HG03196 (cell line): ENCODE results near the gene FDX2.

Experiments used
- ATAC-seq: cut with Tn5 transposase; IDR thresholded peaks from one replicate; pipeline ENCODE4 v1.9.1; 2021; ENCODE audit not compliant: unreplicated experiment

The FDX2 gene

DNA sequence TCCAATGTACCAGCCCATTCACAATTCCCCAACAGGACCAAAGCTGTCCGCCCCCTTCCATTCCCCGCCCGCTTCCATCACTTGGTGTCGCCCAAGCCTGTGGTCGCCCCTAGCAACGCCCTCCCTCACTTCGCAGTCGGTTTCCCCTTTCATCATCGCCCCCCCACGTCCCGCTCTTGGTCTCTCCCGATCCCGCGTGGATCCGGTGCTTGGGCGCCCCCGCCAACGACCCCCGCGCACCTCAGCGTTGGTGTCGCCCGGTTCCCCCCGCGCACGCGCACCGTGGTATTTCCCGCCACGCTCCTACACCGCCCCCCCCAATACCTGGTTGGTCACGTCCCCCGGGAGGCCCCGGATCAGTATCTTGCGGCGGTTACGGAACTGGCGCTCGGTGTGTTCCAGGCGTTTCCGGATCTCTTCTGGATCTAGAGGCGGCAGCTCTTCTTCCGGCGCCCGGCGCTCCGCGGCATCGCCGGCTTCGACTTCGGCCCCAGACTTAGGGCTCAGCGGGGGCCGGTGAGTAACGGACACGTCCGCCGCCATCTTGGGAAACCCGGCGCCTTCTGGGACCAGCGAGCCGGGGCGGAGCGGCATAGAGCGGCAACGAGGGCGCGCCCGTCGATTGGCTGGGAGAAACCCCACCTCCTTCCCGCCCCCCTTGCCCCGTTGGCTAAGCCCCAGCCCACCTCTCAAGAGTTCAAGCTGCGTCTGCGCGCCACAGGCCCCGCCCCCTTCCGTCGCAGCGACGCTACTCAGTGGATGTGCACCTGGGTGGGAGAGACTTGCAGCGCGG, 17.3 kb upstream of the FDX2 start, which contains the start of gene RAVER1:
TSS of gene RAVER1 (minus strand) at position 565 of the 793 bp plus-strand sequence. CDS start at position 543, 22 bp downstream.
- ATAC-seq = peak; percentile 83

DNA sequence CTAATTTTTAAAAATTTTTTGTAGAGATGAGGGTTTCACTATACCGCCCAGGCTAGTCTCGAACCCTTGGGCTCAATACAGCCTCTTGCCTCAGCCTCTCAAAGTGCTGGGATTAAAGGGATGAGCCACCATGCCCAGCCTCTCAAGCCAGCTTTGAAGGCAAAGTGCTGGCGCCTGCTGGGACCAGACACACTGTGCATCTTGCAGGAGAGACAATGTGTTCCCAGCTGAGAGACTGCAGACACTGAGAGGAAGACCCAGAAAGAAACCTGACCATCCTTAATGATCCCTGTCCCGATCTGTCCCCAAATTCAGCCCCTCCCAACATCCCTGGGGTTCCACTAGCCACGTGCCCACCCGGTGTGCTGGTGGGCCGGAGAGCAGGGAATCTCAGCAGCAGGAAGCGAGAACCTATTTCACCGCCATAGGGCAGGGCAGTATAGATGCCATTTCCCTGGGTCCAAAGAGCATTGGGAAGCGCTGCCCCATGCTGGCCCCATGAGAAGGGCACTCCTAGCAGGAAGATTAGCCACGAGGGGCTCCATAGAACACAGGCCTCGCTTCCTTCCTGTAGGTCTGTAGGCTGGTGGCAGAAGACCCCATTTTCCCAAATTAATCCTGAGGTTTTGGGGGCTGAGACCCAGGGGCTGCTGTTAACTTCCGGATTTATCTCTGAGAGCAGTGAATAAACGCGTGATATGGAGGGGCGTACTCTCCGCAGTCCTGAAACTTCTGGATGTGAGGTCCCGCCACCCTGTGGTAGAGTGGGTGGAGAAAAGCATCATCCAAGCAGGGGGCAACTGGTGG, 16.5 kb upstream of the FDX2 start:
- ATAC-seq = no peak

GRCh38 chr19:10329555-10329954, 13.7 kb upstream of the FDX2 start:
- ATAC-seq = no peak

GRCh38 chr19:10328558-10329429, 13.0 kb upstream of the FDX2 start:
- ATAC-seq = no peak

- no peak for ATAC-seq
Observed at GRCh38 chr19:10327793-10328192, 12.0 kb upstream of the FDX2 start.

GRCh38 chr19:10325732-10326131, 9.9 kb upstream of the FDX2 start:
- no peak for ATAC-seq

DNA sequence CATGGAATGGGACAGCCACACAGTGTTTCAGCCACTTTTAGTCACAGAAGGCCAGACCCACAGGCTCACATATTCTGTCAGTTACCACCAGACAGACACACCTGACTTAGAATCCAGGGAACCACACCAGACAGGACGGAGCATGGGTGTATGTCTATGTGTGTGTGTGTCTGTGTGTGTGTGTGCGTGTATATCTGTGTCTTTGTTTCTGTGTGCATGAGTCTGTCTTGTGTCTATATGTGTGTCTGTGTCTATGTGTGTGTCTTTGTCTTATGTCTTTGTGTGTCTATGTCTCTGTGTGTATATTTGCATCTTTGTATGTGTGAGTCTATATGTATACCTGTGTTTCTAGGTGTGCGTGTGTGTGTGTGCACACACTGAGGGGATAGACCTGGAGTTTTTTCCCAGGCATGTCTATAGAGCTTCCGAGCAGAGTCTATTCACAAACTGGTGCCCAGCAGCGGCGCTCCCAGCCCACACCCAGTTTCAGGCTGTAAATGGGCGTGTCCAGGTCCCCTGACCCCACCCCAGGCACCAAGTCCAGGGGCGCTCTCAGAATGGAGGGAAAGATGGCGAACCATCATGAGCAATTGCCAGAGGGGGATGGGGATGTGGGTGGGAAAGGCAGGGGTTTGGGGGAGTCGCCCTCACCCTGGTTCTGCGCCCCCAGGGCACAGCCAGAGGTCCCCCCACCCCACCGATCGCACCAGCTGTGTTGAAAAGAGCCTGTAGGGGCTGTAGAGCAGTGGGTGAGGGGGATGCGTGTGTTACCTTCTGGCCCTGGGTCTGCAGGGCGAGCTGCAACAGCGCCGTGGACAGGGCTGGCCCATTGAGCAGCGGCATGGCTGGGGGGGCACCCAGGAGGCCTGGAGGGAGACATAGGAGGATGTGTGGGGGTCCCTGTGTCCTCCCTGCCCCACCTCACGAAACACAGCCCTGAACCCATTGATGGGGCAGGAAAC, 6.3 kb upstream of the FDX2 start:
- ATAC-seq = no peak

GRCh38 chr19:10321417-10321797, 5.6 kb upstream of the FDX2 start:
- no peak for ATAC-seq

DNA sequence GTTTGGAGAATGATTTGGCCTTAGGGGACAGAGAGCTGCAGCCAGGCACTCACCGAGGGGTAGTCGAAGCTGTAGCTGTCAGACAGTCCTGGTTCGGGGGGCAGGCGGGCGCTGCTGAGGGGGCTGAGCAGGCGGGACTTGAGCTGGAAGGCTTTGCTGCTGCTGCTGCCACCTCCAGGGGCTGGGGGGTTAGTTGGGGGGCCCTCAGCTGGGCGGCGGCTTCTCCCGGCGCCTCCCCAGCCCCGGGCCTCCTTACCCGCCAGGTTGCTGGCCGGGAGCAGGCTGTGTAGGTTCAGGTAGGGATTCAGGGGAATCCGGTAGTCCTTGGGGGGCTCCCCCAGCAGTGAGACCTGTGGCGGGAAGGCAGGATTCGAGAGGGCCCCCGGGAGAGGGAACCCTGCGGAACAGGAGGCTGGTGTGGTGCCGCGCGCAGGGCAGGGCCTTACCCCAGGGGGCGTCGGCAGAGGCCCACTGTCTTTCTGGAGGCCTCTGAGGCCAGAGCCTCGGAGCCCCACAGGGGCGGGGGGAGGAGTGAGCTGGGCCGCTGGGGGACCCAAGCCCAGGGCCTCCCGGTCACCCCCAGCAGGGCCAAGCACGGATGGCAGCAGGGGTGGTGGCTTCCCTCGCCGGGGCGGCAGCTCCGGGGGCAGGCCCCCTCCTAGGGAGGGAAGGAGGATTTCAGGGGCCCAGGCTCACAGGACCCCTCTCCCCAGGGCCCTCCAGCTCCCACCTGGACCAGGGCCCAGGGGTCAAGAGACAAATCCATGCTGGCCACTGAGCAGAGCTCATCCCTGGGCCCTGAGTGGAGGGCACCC, 5.0 kb upstream of the FDX2 start:
- no peak for ATAC-seq

GRCh38 chr19:10318807-10319682, 3.2 kb upstream of the FDX2 start:
- ATAC-seq = no peak

GRCh38 chr19:10317857-10318462, 2.1 kb upstream of the FDX2 start:
- ATAC-seq = no peak

GRCh38 chr19:10317045-10317856, 1.4 kb upstream of the FDX2 start:
- no peak for ATAC-seq

GRCh38 chr19:10316229-10317044, 622 bp upstream of the FDX2 start:
- ATAC-seq = no peak

DNA sequence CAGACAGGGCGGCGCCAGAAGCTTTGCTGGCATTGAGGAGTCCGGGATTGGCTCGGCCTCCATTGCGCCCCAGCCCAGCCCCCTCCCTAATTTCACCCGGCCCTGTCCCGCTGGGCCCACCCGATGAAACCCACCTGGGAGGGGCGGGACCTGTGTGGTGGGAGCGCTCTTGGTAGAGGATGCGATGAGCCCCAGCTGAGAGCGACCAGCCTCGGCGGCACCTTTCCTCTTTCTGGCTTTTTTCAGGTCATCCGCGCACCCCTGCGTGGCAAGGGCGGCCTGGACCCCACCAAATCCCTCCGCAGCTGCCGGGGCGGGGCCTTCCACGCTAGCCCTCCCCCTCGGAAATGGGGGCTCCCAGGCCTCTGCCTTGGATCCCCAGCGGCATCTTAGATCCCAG, 6.4 kb downstream of the FDX2 start, which contains the start of gene ZGLP1:
TSS of gene ZGLP1 (minus strand) at position 393 of the 400 bp plus-strand sequence.
- ATAC-seq = no peak

DNA sequence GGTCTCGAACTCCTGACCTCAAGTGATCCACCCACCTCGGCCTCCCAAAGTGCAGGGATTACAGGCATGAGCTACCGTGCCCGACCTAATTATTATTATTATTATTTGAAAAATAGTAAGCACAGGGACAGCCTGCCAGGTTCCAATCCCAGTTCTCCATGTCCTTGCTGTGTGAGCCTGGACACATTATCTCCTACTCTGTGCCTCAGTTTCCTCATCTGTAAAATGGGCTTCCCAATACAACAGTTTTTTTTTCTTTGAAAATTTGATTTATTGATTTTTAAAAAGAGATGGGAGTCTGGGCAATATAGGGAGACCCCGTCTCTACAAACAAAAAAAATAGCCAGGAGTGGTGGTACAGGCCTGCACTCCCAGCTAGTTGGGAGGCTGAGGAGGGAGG, 9.5 kb downstream of the FDX2 start:
- ATAC-seq = no peak
